Gastrocnemius medialis (tissue), 4 donors: ENCODE results near the gene TRIM75. TPM values are rescaled to one million over a fixed set of nuclear protein-coding genes. Genes with fewer than 3 reads are reported as not detected.
A peak's percentile ranks its signal among the peaks of the same experiment; 100 is the strongest.
"Not testable (repeated sequence)": the region's sequence is repeated elsewhere in the genome, so short reads cannot be mapped to it uniquely, and the experiment has no call there.

Source experiments
- ATAC-seq, 2 donors: fragments of 150-250 bp; one replicate each; pipeline ENCODE4 v1.9.1; 2016
- DNase-seq, 2 donors: peaks; one replicate each; pipeline ENCODE4 v3.0.0-alpha.2; 2019
- H3K27ac ChIP-seq, 4 donors: fragments of 200-600 bp; sonication (generic); 1 replicate in 1 of 4; 2 replicates in 3 of 4; pipeline ENCODE4 v1.5.1; 2016 to 2018; ENCODE audit warnings: mild to moderate bottlenecking in 2 of 4, moderate library complexity in 1 of 4
- H3K27me3 ChIP-seq, 3 donors: fragments of 200-600 bp; sonication (generic) in 2 of 3; 1 replicate in 1 of 3; 2 replicates in 2 of 3; pipeline versions ENCODE4 v1.5.1 to v1.6.0; 2016 to 2019; ENCODE audit warnings: mild to moderate bottlenecking in 1 of 3, moderate library complexity in 1 of 3
- H3K36me3 ChIP-seq, 2 donors: fragments of 200-600 bp; sonication (generic) in 1 of 2; one replicate each; pipeline ENCODE4 v1.5.1; 2017 to 2018
- H3K4me1 ChIP-seq, 2 donors: fragments of 200-600 bp; sonication (generic) in 1 of 2; one replicate each; pipeline ENCODE4 v1.5.1; 2016 to 2017; ENCODE audit warnings: mild to moderate bottlenecking in 2 of 2
- H3K4me3 ChIP-seq, 4 donors: fragments of 200-600 bp; sonication (generic) in 3 of 4; 1 replicate in 1 of 4; 2 replicates in 3 of 4; pipeline ENCODE4 v1.5.1; 2016 to 2019; ENCODE audit warnings: mild to moderate bottlenecking in 2 of 4
- H3K9me3 ChIP-seq, 3 donors: fragments of 200-600 bp; sonication (generic) in 2 of 3; 1 replicate in 1 of 3; 2 replicates in 2 of 3; pipeline ENCODE4 v1.5.1; 2016 to 2019
- POLR2A ChIP-seq, 2 donors: fragments of 450-650 bp; IDR thresholded peaks; one replicate each; pipeline ENCODE4 v1.6.1; 2017; ENCODE audit warnings: antibody characterized with exemption in 2 of 2, mild to moderate bottlenecking in 2 of 2, moderate library complexity in 2 of 2
- in situ Hi-C, 4 donors: fragments of 200-750 bp; cut with MboI; loops; one replicate each; pipeline versions ENCODE4 v1.15.0 to v1.8.0; 2017; ENCODE audit warnings: low sequenced_read_pairs in 4 of 4
- intact Hi-C: fragments of 100-400 bp; cut with DNase I; formaldehyde crosslinking; loops from one replicate; pipeline ENCODE4 v1.15.1; 2023; ENCODE audit warnings: low total_unique reads
- total RNA-seq, 4 donors: library from RNA; depleted of rRNA; stranded (reverse); fragments of >200 nt; gene quantifications; one replicate each; pipeline versions ENCODE4 v1.1.0 to v1.2.3, GENCODE V29; 2016
- TF ChIP-seq, protein P1 (sequence below), 5 experiments: fragments of 450-650 bp in 3 of 5; fragments of 200-600 bp in 2 of 5; sonication (generic) in 2 of 5; IDR thresholded peaks in 4 of 5; conservative IDR thresholded peaks in 1 of 5; 1 replicate in 4 of 5; 2 replicates in 1 of 5; pipeline ENCODE4 v1.5.1; 2016 to 2019; ENCODE audit warnings: antibody characterized with exemption in 5 of 5, mild to moderate bottlenecking in 3 of 5, moderate library complexity in 3 of 5

TRIM75 gene
- total RNA-seq, 4 donors from 2014 or later = not detected

DNA sequence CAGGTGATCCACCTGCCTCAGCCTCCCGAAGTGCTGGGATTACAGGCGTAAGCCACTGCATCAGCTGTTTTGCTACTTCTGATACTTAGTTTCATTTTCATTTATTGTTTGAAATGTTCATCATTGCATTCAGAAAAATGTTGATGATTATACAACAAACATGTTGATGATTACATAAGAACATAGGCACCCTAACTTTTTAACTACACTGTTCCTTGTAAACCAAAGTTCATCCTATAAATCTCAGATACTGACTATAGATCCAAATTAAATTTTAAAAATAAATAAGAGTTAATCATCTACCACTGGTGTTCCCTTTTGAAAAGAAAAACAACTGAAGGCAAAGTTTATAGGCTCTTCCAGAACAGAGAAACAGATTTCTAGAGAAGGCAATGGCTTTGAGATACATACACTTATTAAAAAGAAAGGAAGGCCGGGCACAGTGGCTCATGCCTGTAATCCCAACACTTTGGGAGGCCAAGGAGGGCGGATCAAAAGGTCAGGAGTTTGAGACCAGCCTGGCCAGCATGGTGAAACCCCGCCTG is 23.4 kb downstream of the TRIM75 start:
- intact Hi-C loops (no loop called here), in situ Hi-C loops (loop anchor here in 1 of 4 donors (25.0 kb wide), 1 partner anchor 290 kb away; no protein-coding TSS in a partner anchor)
- no peak overlapping the region for H3K27ac ChIP-seq
- DNase-seq (no peak), ATAC-seq (no peak)
- no peaks in the 10 kb centered on the region for H3K27me3 ChIP-seq
- no peaks in the 10 kb centered on the region for H3K9me3 ChIP-seq
- peaks cover 2 to 4% of the 10 kb centered on the region in 2 donors for H3K4me1 ChIP-seq
- H3K36me3 ChIP-seq = peaks cover 0 to 9% of the 10 kb centered on the region in 2 donors
- H3K4me3 ChIP-seq = no peak overlapping the region
- TF ChIP-seq, protein P1, sequence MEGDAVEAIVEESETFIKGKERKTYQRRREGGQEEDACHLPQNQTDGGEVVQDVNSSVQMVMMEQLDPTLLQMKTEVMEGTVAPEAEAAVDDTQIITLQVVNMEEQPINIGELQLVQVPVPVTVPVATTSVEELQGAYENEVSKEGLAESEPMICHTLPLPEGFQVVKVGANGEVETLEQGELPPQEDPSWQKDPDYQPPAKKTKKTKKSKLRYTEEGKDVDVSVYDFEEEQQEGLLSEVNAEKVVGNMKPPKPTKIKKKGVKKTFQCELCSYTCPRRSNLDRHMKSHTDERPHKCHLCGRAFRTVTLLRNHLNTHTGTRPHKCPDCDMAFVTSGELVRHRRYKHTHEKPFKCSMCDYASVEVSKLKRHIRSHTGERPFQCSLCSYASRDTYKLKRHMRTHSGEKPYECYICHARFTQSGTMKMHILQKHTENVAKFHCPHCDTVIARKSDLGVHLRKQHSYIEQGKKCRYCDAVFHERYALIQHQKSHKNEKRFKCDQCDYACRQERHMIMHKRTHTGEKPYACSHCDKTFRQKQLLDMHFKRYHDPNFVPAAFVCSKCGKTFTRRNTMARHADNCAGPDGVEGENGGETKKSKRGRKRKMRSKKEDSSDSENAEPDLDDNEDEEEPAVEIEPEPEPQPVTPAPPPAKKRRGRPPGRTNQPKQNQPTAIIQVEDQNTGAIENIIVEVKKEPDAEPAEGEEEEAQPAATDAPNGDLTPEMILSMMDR (IDR thresholded peaks at IDR 0.05 in 4 of 5, conservative IDR thresholded peaks at IDR 0.05 in 1 of 5) = no peak
- TF ChIP-seq POLR2A (IDR thresholded peaks at IDR 0.05) = no peak

DNA sequence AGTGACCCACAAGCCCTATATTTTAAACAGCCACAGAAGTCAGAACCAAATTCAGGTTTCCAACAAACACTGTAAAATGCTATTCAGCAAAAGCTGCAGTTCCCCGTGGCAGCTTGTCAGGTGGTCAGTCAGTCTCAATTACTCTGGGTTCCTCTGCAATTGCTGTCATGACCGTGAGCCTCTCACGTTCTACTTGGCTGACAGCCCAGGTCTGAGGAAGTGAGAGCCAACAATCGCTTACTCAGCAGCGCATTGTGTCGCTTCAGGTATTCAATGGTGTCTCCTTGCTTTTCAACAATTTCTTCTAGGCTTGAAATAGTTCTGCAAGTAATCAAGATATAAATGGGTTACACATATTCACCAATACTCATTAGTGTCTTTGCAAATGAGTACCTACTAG is 25.8 kb downstream of the TRIM75 start:
- peak overlapping the region; percentile 34 to 56 (median 45) for H3K27ac ChIP-seq
- ATAC-seq (peak; percentile 100), DNase-seq (peak; percentile 78 to 83)
- peaks cover 2 to 4% of the 10 kb centered on the region in 2 donors for H3K4me1 ChIP-seq
- H3K27me3 ChIP-seq = no peaks in the 10 kb centered on the region
- intact Hi-C loops (loop anchor here (2.0 kb wide), 1 partner anchor 33 kb away; the partner anchor contains the start of gene TMEM192), in situ Hi-C loops (loop anchor here in 1 of 4 donors (25.0 kb wide), 1 partner anchor 292 kb away; no protein-coding TSS in a partner anchor)
- no peak for TF ChIP-seq POLR2A (IDR thresholded peaks at IDR 0.05)
- TF ChIP-seq, protein P1 (IDR thresholded peaks at IDR 0.05 in 4 of 5, conservative IDR thresholded peaks at IDR 0.05 in 1 of 5) = no peak
- no peaks in the 10 kb centered on the region for H3K9me3 ChIP-seq
- H3K4me3 ChIP-seq = no peak overlapping the region
- H3K36me3 ChIP-seq = peaks cover 0 to 9% of the 10 kb centered on the region in 2 donors

DNA sequence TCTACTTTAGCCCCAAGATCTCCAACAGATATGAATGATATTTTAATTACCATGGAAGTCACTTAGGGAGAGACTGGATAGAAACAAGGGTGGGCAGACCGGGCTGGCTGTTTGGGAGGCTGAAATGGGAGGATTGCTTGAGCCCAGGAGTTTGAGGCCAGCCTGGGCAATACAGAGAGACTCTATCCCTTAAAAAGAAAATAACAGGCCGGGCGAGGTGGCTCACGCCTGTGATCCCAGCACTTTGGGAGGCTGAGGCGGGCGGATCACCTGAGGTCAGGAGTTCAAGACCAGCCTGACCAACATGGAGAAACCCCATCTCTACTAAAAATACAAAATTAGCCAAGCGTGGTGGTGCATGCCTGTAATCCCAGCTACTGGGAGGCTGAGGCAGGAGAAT is 31.1 kb downstream of the TRIM75 start:
- H3K9me3 ChIP-seq, H3K27ac ChIP-seq, H3K4me3 ChIP-seq, H3K27me3 ChIP-seq, H3K4me1 ChIP-seq, intact Hi-C loops, DNase-seq, ATAC-seq: not testable (repeated sequence)
- in situ Hi-C loops = loop anchor here in 1 of 4 donors (25.0 kb wide), 1 partner anchor 297 kb away; no protein-coding TSS in a partner anchor
- peaks cover 0 to 36% of the 10 kb centered on the region in 2 donors for H3K36me3 ChIP-seq

DNA sequence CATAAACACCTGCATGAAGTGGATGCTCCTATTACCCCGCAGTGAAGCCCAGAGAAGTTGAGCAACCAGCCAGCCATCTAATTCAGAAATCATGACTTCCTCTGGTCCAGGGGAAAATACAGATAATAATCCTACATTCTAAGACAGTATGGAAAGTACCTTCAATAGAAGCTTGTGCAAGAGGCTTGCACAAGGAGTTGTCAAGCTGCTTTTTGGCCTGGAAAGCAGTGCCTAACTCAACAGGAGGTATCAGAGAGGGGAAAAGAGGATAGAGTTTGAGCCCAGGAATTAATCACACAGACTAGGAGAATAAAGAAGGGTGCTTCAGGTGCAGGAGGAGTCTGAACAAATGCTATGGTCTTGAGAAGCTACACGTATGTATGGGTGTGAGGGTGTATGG is 32.3 kb downstream of the TRIM75 start:
- Histone ChIP-seq H3K9me3 (no peaks in the 10 kb centered on the region), H3K4me3 (no peak overlapping the region), H3K27ac (no peak overlapping the region), H3K4me1 (no peaks in the 10 kb centered on the region), H3K36me3 (peaks cover 0 to 36% of the 10 kb centered on the region in 2 donors), H3K27me3 (no peaks in the 10 kb centered on the region)
- DNase-seq = no peak
- in situ Hi-C loops = loop anchor here in 1 of 4 donors (25.0 kb wide), 1 partner anchor 299 kb away; no protein-coding TSS in a partner anchor
- intact Hi-C loops = no loop called here
- ATAC-seq = no peak
- TF ChIP-seq POLR2A (IDR thresholded peaks at IDR 0.05) = no peak
- TF ChIP-seq, protein P1 (IDR thresholded peaks at IDR 0.05 in 4 of 5, conservative IDR thresholded peaks at IDR 0.05 in 1 of 5) = no peak

DNA sequence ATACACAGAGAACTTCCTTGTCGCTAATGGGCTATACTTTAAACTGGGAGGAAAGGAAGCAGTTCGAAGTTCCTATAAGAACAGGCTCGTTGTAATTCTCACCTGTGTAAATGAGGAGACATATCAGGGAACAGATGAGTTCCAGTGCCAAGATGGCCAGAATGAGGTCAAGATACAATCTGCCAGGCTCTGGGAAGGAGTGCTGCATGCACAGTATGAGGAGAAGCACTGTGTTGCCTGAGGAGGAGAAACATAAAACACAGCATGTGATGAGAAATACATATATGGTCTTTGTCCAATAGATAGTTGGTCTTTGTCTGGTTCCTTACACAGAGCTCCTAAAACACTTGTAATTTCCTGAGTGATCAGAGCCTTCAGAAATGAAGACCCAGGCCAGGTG is 34.7 kb downstream of the TRIM75 start:
- no peaks in the 10 kb centered on the region for H3K27me3 ChIP-seq
- intact Hi-C loops (no loop called here), in situ Hi-C loops (loop anchor here in 1 of 4 donors (25.0 kb wide), 1 partner anchor 301 kb away; no protein-coding TSS in a partner anchor)
- TF ChIP-seq, protein P1 (IDR thresholded peaks at IDR 0.05 in 4 of 5, conservative IDR thresholded peaks at IDR 0.05 in 1 of 5) = no peak
- no peak for TF ChIP-seq POLR2A (IDR thresholded peaks at IDR 0.05)
- H3K36me3 ChIP-seq = peaks cover 0 to 38% of the 10 kb centered on the region in 2 donors
- DNase-seq (no peak), ATAC-seq (no peak)
- no peak overlapping the region for H3K27ac ChIP-seq
- H3K4me1 ChIP-seq = no peaks in the 10 kb centered on the region
- H3K9me3 ChIP-seq = no peaks in the 10 kb centered on the region
- H3K4me3 ChIP-seq = no peak overlapping the region

DNA sequence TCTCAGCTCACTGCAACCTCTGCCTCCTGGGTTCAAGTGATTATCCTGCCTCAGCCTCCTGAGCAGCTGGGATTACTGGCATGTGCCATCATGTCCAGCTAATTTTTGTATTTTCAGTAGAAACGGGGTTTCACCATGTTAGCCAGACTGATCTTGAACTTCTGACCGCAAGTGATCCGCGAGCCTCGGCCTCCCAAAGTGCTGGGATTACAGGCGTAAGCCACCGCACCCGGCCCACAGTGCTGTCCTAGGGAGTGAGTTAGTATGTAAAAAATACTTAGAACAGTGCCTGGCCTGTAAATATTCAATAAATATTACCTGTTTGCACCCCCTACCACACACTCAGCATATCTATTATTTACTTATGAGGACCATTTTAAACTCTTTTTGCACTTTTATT is 38.5 kb downstream of the TRIM75 start:
- in situ Hi-C loops = loop anchor here in 1 of 4 donors (25.0 kb wide), 1 partner anchor 305 kb away; no protein-coding TSS in a partner anchor
- H3K4me3 ChIP-seq, DNase-seq, H3K9me3 ChIP-seq, H3K27me3 ChIP-seq, H3K27ac ChIP-seq, H3K4me1 ChIP-seq, intact Hi-C loops, ATAC-seq: not testable (repeated sequence)
- peaks cover 0 to 36% of the 10 kb centered on the region in 2 donors for H3K36me3 ChIP-seq
